Right hindlimb (tissue), 1 donor: Measurements from ENCODE around the gene DNMT3A.

Source experiments
- DNase-seq: peaks from one replicate; pipeline ENCODE4 v3.0.0-alpha.2; 2018

DNMT3A gene

GRCh38 chr2:25341753-25342371, at the start of gene DNMT3A:
DNMT3A (minus strand) TSS chr2:25341925; CDS start chr2:25313984, 27,941 bp downstream.
- DNase-seq, result peak; percentile 91

- no peak for DNase-seq
Measured at GRCh38 chr2:25389161-25389560, 47.4 kb upstream of the DNMT3A start.

- DNase-seq, result no peak
Measured at GRCh38 chr2:25388491-25388890, 46.8 kb upstream of the DNMT3A start.

- no peak for DNase-seq
Measured at GRCh38 chr2:25387876-25388449, 46.2 kb upstream of the DNMT3A start.

- no peak for DNase-seq
Measured at GRCh38 chr2:25386971-25387875, 45.5 kb upstream of the DNMT3A start.

- no peak for DNase-seq
Measured at GRCh38 chr2:25385910-25386309, 44.2 kb upstream of the DNMT3A start.

GRCh38 chr2:25383806-25384205, 42.1 kb upstream of the DNMT3A start:
- no peak for DNase-seq

GRCh38 chr2:25381502-25381901, 39.8 kb upstream of the DNMT3A start:
- DNase-seq, result no peak

GRCh38 chr2:25380586-25381375, 39.1 kb upstream of the DNMT3A start:
- DNase-seq, result peak; percentile 71

GRCh38 chr2:25380023-25380422, 38.3 kb upstream of the DNMT3A start:
- no peak for DNase-seq

GRCh38 chr2:25379535-25379934, 37.8 kb upstream of the DNMT3A start:
- DNase-seq, result no peak

GRCh38 chr2:25378731-25379490, 37.2 kb upstream of the DNMT3A start:
- no peak for DNase-seq

GRCh38 chr2:25377822-25378421, 36.2 kb upstream of the DNMT3A start:
- no peak for DNase-seq

- DNase-seq, result peak; percentile 93
Measured at GRCh38 chr2:25376750-25377621, 35.3 kb upstream of the DNMT3A start.

GRCh38 chr2:25375989-25376545, 34.3 kb upstream of the DNMT3A start:
- DNase-seq, result no peak

- DNase-seq, result no peak
Measured at GRCh38 chr2:25375371-25375988, 33.8 kb upstream of the DNMT3A start.

GRCh38 chr2:25374827-25375226, 33.1 kb upstream of the DNMT3A start:
- DNase-seq, result no peak

GRCh38 chr2:25374411-25374810, 32.7 kb upstream of the DNMT3A start:
- no peak for DNase-seq

- DNase-seq, result no peak
Measured at GRCh38 chr2:25373269-25373981, 31.7 kb upstream of the DNMT3A start.
